Activated CD4-positive, alpha-beta T cell treated with anti-CD3 and anti-CD28 coated beads, Interleukin-2, Interleukin-4, amounts not matched to agents 100 ng/mL and 50 ng/mL, durations not matched to agents 16 hours and 8 hours (primary cell): ENCODE data around the gene CCDC9B.

Source experiments
- DNase-seq: peaks from one replicate; pipeline ENCODE4 v3.0.0-alpha.2; 2020; ENCODE audit warnings: low spot score

Gene CCDC9B

DNA sequence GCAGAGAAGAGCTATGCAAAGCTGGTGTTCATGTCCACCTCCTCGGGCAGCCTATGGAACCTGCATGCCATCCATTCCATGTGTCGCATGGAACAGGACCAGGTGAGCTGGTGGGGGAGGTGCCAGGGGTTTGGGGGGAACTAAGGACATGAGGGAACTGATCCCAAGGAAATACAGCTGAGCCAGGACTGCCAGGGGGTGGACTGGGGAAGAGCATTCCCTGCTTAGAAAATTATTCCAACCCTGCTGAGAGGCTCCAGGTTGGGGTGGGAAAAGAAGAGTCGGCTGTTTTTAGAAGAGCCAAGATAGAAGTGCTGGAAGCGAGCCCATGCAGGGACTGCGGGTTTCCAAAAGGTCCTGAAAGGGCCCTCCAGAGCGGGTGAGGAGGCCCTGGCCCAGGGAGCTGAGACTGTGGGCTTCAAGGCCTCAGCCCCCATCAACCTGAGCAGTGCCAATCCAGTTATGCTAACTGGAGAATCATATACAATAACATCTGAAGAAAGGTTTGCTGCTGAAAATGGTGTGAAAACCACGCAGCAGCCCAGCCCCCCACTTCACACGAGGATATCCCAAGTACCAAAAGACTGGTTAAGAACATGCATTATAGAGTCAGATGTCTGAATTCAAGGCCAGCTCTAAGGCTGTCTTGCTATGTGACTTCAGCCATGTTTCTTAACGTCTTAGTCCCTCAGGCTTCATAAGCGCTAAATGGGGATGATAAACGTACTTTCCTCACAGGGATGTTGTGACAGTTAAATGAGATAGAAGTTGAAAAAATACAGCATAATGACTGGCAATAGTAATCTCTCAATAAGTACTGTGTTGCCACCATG, 25.1 kb upstream of the CCDC9B start:
- no peak for DNase-seq

DNA sequence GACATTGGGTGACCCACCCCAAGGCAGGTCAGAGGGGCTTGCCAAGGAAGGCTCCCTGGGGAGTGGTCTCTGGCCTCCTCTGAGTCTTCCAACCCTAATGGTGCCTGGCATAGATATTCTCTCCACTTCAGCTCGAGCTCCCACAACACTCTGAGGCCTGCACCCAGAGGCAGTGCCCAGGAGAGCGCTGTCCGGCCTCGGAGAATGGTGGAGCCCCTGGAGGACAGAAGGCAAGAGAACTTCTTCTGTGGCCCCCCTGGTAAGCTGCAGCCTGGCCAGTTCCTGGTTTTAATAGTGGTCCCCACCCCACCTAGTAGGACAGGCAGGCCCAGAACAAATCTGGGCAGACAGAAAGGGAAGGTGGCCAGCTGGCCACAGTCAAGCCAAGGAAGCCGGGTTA, 24.3 kb upstream of the CCDC9B start:
- no peak for DNase-seq

DNA sequence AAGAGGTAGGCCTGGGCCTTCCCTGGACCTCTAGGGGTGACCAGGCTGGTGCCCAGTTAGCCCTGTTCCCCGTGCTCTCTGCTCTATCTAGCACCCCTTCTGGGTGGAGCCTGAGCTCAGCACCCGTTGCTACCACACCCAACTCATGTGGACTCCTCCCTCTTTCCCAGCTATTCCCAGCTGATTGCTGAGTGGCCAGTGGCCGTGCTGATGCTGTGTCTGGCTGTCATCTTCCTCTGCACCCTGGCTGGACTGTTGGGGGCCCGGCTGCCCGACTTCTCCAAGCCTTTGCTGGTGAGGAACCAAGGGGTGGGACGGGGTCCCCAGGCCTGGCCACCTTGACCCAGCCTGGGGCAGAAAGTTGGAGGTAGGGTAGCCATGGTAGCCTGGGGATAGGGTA, 23.5 kb upstream of the CCDC9B start:
- no peak for DNase-seq

DNA sequence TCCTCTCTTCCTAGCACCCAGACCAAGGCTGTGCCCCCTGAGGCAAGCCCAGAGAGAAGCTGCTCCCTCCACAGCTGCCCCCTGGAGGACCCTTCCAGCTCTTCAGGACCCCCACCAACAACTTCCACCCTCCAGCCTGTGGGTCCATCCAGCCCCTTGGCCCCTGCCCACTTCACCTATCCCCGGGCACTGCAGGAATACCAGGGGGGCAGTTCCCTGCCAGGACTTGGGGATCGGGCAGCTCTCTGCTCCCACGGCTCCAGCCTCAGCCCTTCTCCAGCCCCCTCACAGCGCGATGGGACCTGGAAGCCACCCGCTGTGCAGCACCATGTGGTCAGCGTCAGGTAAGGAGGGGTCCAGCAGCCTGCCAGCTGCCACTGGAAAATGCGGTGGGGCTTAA, 22.9 kb upstream of the CCDC9B start:
- DNase-seq: no peak

- DNase-seq: no peak
Observed at GRCh38 chr15:40361640-40362039, 20.9 kb upstream of the CCDC9B start.

DNA sequence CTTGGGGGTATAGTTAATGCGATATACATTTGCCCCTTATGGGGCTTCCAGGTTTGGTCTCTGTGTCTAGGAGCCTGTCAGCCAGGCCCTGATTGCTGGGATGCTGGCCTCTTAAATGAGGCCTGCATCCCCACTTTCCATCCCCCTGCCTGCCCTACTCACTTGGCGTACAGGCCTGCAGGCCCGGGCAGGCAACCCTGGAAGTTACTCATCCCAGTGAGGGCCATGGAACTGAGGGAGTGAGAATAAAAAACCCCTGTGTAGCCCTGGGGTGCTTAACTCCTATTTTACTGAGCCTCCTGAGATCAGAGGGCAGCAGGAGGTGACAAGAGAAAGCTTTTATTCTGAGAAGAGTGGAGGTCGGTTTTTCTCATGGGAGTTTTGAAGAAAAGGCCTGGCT, 19.3 kb upstream of the CCDC9B start:
- DNase-seq: no peak

- DNase-seq: peak; percentile 55
Observed at GRCh38 chr15:40358471-40359353, 18.0 kb upstream of the CCDC9B start.

- peak; percentile 87 for DNase-seq
Observed at GRCh38 chr15:40357723-40358470, 17.2 kb upstream of the CCDC9B start, which contains the start of gene DISP2. DISP2 (plus strand) TSS chr15:40358219; CDS start chr15:40358322, 103 bp downstream.

DNA sequence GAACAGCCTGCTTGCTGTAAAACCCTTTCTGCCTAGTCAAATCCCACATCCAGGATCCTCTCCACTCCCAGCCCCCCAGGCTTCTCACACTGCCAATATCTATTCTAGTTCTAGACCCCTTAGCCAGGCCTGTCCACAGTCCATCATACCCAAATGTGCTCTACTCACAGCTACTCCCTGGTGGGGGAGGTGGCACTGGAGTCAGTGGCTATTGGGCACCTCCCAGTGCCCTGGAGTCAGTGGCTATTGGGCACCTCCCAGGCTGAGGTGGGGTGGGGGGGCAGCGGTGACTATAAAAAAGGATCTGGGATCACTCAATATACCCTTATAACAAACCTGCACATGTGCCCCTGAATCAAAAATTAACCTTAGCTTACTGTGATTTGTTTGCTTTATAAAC, 16.5 kb upstream of the CCDC9B start:
- DNase-seq: no peak

- no peak for DNase-seq
Observed at GRCh38 chr15:40355976-40356585, 15.3 kb upstream of the CCDC9B start.

- no peak for DNase-seq
Observed at GRCh38 chr15:40354408-40355171, 13.9 kb upstream of the CCDC9B start.

- no peak for DNase-seq
Observed at GRCh38 chr15:40353697-40354096, 13.0 kb upstream of the CCDC9B start.

DNA sequence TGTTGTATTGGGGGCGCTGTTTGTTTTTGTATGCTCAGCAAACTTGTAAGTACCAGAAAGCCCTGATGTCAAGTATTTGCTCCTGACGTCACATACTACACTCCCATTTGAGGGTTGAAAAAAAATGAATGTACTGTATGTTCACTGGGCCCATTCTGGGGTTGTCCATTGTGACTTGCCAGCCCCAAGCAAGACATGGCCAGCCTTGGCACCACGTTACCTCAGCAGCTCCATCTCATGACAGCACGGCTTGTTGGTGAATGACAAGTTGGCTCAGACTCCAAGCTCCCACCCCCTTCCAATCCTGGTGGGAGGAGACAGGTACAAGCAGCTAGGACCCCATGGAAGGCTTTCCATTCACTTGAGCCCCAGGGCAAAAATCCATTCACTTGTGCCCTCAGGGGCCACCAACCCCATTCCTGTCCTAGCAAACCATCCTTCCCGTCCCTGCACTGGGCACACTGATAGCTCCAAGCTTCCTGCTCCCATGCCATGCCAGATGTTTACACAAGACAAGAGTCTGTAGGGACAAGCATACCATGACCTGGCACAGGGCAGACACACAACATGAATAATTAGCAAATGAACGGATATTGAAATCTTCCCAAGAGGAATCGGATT, 11.7 kb upstream of the CCDC9B start:
- DNase-seq: no peak

DNA sequence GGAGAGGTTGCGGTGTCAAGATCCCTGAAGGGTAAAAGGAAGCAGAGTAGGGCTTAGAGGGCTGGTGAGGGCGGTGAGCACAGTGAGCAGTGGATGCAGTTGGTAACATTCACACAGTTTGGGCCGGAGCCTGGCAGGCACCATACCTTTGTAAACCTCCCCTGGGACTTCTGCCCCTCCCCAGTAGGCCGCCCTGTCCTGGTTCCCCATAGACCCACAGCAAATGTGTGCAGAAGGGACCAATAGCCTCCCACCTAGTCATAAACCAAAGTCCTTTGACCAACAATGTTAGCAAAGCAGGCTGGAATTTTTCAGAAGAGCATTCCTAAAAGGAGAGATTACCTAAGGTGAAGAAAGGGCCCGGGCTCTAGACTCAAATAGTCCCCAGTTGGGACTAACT, 8.4 kb upstream of the CCDC9B start:
- DNase-seq: no peak

DNA sequence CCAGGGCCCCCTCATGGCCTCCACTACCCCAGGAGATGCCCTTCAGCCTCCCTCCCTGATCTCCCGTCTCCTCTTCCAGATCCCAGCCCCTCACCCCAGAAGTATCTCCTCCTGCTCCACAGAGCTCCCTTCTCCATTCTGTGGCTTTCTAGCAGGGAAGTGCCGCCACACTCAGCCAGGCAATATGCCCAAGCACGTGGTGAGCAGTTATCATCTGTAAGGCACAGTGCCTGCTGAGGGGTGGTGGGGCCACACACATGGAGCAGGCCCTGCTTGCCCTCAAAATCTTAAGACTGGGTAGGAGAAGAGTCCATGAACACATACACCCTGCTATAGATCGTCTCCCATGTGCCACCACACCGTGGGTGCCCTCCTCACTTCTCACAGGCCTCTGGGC, 7.7 kb upstream of the CCDC9B start:
- DNase-seq: no peak

DNA sequence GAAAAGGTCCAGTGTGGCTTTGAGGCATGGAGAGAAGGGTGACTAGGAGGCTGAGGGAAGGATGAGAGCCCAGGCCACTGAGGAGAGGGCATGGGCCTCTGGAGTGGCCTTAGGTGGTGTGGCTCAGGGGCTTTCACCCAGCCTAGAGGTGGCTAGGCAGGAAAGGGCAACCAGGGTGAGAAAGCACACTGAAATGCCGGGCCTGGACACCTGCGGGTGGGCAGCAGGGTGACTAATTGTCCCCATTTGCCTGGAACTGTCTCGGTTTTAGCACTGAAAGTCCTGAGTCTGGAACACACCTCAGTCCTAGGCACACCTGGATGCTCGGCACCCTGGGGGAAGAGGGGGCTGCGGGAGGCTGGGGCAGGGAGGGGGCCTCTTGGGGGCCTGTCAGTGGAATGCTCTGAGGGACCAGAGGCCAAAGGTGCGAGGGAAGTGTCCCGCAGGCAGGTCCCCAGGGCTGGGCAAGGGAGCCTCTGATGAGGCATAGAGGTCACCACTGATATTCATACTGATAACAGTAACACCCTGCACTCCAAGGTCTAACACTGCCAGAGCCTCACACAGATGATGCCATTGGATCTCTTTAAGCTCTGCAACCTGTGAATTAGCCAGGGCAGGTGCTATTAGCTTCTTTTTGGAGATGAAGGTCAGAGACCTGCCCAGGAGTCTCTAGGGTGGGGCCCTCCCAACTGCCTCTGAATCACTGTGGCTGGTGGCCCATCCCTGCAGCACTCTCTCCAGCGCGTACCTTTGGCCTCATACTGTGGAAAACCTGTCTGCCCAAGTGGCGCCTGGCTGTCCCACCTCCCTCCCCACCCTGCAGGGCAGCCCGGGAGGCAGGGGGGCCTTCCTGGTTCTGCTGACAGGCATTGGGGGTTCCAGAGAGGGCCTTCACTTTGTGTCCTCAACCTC, 7.1 kb upstream of the CCDC9B start:
- no peak for DNase-seq

GRCh38 chr15:40346579-40347558, 6.1 kb upstream of the CCDC9B start:
- DNase-seq: no peak

DNA sequence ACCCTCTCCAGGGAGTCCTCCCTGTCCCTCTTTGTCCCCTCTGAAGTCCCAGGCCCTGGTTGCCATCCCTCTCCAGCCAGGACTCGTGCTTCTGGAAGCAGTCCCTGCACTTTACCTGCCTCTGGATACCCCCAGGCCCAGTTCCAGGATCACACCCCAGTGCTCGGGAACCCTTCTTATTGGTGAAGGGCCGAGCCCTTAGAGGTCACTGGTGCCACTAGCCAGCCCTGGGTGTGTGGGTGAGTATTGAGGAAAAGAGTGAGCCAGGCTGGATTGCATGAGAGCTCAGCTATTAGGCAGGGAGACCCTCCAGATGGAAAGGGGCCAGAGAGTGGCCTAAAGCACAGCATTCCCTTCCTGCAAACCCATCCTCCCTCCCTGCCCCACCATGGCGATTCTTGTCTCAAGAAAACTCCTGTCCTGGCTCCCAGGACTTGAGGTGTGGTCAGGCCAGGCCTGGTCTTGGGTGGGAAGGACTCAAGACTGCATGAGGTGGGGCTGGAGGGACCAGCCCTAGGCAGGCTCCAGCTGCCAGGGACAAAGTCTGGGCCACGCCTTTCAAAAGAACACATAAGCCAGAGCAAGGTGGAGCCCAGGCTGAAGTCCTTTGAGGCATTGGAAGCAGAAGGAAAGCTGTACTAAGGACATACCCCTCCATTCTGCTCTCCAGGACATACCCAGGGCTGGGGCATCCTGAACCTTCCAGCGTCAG, 5.3 kb upstream of the CCDC9B start:
- DNase-seq: no peak
